NOMO-1 (cell line): ENCODE measurements around the gene SEMA4F.
A peak's percentile ranks its signal among the peaks of the same experiment; 100 is the strongest.
"Not testable (repeated sequence)": the region's sequence is repeated elsewhere in the genome, so short reads cannot be mapped to it uniquely, and the experiment has no call there.

Experiments
- DNase-seq, 2 experiments: peaks; one replicate each; lab custom pipeline; 2025; ENCODE audit not compliant: unreplicated experiment in 2 of 2; lab: John Stamatoyannopoulos, UW

Gene SEMA4F

GRCh38 chr2:74653985-74654882 is at the start of gene SEMA4F:
SEMA4F (plus strand) TSS chr2:74654247; CDS start chr2:74654377, 130 bp downstream.
- DNase-seq: peak; percentile 97 to 98

DNA sequence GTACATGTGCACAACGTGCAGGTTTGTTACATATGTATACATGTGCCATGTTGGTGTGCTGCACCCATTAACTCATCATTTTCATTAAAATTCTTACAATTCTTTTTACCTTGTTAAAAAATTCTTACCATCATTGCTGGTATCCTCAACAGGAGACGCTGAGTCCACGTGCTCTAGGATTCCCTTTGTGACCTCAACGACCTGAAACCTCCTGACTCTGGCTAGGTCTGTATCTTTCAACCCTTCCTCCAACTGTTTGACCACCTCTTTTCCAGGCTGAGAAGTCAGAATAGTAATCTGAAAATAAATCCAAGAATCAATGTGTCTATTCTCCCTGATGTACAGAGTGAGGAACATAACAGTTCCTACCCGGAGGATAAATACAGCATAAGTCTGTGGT is 47.1 kb upstream of the SEMA4F start:
- no peak for DNase-seq

GRCh38 chr2:74617122-74617521 is 36.9 kb upstream of the SEMA4F start:
- DNase-seq: no peak

- DNase-seq: no peak
Measured at GRCh38 chr2:74618410-74619083, 35.5 kb upstream of the SEMA4F start.

GRCh38 chr2:74619651-74620297 is 34.3 kb upstream of the SEMA4F start:
- peak; percentile 25 to 80 for DNase-seq

DNA sequence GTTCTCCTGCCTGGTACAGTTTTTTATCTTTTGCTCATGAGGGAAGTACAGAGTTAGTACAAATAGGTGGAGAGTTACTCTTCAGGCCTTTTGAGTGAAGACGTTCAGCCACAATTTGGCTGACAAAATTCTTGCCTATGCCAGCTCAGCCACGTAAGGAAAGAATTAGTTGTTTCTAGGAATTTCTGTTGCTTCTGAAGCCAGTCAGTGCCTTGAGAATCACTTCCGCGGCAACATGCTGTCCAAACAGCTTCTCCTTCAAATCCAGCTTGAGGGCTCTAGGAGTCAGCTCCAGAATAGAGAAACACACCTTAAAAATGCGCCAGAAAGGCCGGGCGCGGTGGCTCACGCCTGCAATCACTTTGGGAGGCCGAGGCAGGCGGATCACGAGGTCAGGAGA is 33.4 kb upstream of the SEMA4F start:
- no peak for DNase-seq

GRCh38 chr2:74625658-74626425 is 28.2 kb upstream of the SEMA4F start:
- no peak for DNase-seq

GRCh38 chr2:74628538-74629105 is 25.4 kb upstream of the SEMA4F start:
- no peak for DNase-seq

GRCh38 chr2:74630454-74630853 is 23.6 kb upstream of the SEMA4F start:
- DNase-seq: not testable (repeated sequence)

DNA sequence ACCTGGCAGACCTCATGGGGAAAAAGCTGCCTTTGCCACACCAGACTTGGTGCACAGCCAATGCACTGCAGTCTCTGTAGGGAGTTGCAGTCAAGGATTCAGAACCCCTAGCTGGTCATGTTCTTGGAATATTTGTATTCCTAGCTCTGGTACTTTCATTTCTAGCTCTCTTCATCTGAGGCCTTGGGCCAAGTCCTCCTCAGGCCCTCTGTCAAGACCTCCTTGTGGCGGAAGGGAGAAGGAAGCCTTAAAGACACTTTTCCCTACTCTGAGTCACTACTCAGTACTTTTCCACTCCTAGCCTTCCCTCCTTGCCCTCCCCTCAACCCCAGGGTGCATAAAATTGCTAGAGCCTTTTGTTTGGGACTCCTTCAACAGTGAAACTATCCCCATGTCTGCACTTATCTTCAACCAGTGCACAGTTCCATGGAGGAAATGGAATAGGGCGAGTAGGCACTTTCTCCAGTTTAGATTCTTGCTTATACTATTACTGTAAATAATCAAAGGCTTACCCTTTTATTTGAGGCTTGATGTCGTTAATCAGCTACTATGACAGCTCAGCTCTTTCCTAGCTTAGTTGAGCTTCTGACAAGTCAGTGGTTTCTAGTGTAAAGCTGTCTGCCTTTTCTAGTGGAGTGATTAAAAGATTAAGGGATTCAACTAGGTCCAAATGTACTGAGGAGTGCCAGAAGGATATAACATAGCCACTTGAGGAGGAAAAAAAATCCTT is 21.7 kb upstream of the SEMA4F start:
- no peak for DNase-seq

DNA sequence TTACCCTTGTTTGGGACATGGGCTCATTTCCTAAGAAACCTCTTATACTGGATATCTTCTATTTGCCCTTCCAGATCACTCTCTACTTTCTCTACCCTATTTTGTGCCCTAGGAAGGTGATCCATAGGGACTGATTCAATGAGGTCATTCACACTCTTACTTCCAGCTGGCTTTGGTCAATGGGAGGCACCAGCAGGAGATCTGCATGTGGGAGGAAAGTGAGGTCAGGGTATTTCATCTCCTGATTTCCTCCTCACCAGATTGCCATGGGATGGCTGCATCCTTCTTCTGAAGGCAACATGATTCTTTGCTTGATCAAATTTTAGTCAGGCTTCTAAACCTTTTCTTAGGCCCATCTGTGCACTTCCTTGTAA is 21.1 kb upstream of the SEMA4F start:
- DNase-seq: no peak

DNA sequence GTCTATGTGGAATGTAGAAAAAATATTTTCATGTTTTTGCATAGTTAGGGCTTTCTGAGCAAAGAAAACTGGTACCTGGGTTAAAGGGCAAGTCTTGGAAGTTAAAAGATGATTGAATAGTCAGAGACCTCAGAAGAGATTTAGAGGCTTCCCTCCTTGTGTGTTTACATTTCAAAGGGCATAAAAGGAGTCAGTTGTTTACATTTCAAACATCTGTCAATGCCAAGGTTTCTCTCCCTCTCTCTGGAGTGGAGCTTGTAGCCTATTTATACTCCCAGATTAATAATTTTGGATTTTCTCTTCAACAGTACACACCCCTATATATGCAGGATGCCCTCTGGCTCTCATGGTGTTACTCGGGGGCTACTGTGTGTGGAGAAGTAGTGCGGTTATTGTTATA is 14.5 kb upstream of the SEMA4F start:
- DNase-seq: no peak

DNA sequence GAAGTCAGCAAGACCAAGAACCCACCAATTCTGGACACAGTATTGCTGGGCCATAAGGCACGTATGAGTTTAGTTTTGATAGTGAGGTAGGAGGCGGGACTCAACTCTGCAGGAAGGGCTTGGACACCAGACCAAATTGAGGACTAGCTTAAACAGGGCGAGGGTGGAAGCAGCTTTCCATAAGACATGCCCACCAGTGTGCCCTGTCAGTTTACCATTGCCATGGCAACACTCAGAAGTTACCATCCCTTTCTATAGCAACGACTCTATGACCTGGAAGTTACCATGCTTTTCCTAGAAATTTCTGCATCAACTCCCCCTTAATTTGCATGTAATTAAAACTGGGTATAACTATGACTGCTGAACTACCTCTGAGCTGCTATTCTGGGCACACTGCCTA is 8.7 kb upstream of the SEMA4F start:
- DNase-seq: no peak

- DNase-seq: no peak
Measured at GRCh38 chr2:74646201-74646600, 7.8 kb upstream of the SEMA4F start.

GRCh38 chr2:74646834-74647482 is 7.1 kb upstream of the SEMA4F start:
- DNase-seq: no peak

DNA sequence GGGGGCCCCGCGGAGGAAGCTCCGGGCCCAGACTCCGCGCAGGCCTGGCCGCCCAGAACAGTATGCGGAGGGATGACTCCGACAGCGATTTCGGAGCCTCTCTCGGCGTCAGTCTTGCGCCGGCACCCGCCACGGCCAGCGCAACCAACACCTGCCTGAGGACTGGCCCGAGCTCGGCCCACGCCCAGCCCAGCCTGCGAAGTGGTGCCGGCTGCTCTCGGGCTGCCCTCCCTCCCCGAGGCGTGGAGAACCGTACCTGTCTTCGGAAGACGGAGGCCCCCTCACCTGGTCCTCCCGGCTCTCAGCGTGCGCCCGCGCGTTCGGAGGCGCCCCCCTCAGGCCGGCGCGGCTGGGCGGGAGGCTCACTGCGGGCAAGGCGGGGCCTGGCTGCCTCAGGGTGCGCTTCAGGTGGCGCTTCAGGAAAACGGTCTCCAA is 6.0 kb upstream of the SEMA4F start, which contains the start of gene M1AP:
Gene M1AP (minus strand): TSS at position 322 of the 435 bp plus-strand sequence. CDS start 8,055 bp downstream, outside the sequence.
- no peak for DNase-seq

- DNase-seq: no peak
Measured at GRCh38 chr2:74653589-74653984, 460 bp upstream of the SEMA4F start.

- no peak for DNase-seq
Measured at GRCh38 chr2:74655579-74655978, 1.5 kb downstream of the SEMA4F start.

GRCh38 chr2:74658516-74658915 is 4.5 kb downstream of the SEMA4F start:
- no peak for DNase-seq
